GM13976 (cell line): ENCODE data around the gene LTK.
A peak's percentile ranks its signal among the peaks of the same experiment; 100 is the strongest.

ENCODE experiments used
- DNase-seq: peaks from one replicate; pipeline ENCODE4 v3.0.0; 2012; ENCODE audit warnings: low spot score
- CTCF ChIP-seq: IDR thresholded peaks from 2 replicates; pipeline ENCODE4 v1.5.1; 2012; ENCODE audit warnings: borderline replicate concordance, mild to moderate bottlenecking; ENCODE audit not compliant: insufficient read depth; ENCODE audit errors: extremely low read depth, missing control alignments, control extremely low read depth
- in situ Hi-C: fragments of 300-500 bp; cut with MboI; formaldehyde crosslinking; loops from one replicate; pipeline ENCODE4 v1.12.0; 2022; ENCODE audit warnings: low sequenced_read_pairs, mixed read lengths, inconsistent platforms; ENCODE audit not compliant: unreplicated experiment

Gene LTK

GRCh38 chr15:41501931-41502794, 11.5 kb downstream of the LTK start:
- in situ Hi-C loops, result no loop called here
- peak; percentile 60 for DNase-seq
- no peak for TF ChIP-seq CTCF

GRCh38 chr15:41501191-41501917, 12.3 kb downstream of the LTK start:
- TF ChIP-seq CTCF, result no peak
- in situ Hi-C loops, result no loop called here
- peak; percentile 59 for DNase-seq

GRCh38 chr15:41499109-41499851, 14.3 kb downstream of the LTK start:
- in situ Hi-C loops, result no loop called here
- no peak for DNase-seq
- TF ChIP-seq CTCF, result no peak

GRCh38 chr15:41498657-41499056, 15.0 kb downstream of the LTK start:
- no peak for TF ChIP-seq CTCF
- in situ Hi-C loops, result no loop called here

GRCh38 chr15:41495736-41496599, 17.7 kb downstream of the LTK start:
- no peak for TF ChIP-seq CTCF
- peak; percentile 28 for DNase-seq
- in situ Hi-C loops, result no loop called here

More at GRCh38 chr15:41498657-41499056, 15.0 kb downstream of the LTK start:
- DNase-seq, result no peak
